CD8-positive, alpha-beta memory T cell (primary cell): ENCODE measurements around the gene VRK3. TPM values are rescaled to one million over a fixed set of nuclear protein-coding genes. Genes with fewer than 3 reads are reported as not detected.

ENCODE experiments used
- CTCF ChIA-PET: fragments of 350-600 bp; sonication (Branson Sonifier 250); formaldehyde crosslinking; loops from one replicate; lab custom pipeline; 2021; ENCODE audit warnings: antibody characterized with exemption; lab: Charles Lee
- POLR2A ChIA-PET: fragments of 350-600 bp; sonication (Branson Sonifier 250); formaldehyde crosslinking; loops from one replicate; lab custom pipeline; 2021; ENCODE audit warnings: antibody characterized with exemption; lab: Charles Lee
- DNase-seq, 5 donors: peaks; one replicate each; pipeline versions ENCODE4 v3.0.0 to v3.0.0-alpha.2; 2020 to 2022; ENCODE audit warnings: mixed read lengths in 1 of 5
- H3K27ac ChIP-seq: one replicate; pipeline ENCODE4 v1.7.0; 2013; ENCODE audit warnings: low read depth, mild to moderate bottlenecking, low read length, moderate library complexity
- H3K27me3 ChIP-seq: 2 replicates; pipeline ENCODE4 v1.7.0; 2013; ENCODE audit warnings: low read length, mild to moderate bottlenecking; ENCODE audit not compliant: insufficient read depth, poor library complexity, severe bottlenecking
- H3K36me3 ChIP-seq: 2 replicates; pipeline ENCODE4 v1.7.0; 2013; ENCODE audit warnings: mild to moderate bottlenecking, low read length, moderate library complexity; ENCODE audit not compliant: insufficient read depth
- H3K4me1 ChIP-seq: 2 replicates; pipeline ENCODE4 v1.7.0; 2013; ENCODE audit warnings: mild to moderate bottlenecking, low read length, moderate library complexity; ENCODE audit not compliant: insufficient read depth
- H3K4me3 ChIP-seq: 2 replicates; pipeline ENCODE4 v1.7.0; 2013; ENCODE audit warnings: mild to moderate bottlenecking, low read length
- H3K9me3 ChIP-seq: 2 replicates; pipeline ENCODE4 v1.7.0; 2013; ENCODE audit warnings: mild to moderate bottlenecking, low read length
- H3K27ac Mint-ChIP-seq, 8 donors: one replicate each; pipeline ENCODE4 v1.8.0; 2020 to 2021; ENCODE audit warnings: mixed read lengths in 8 of 8, mild to moderate bottlenecking in 6 of 8, inconsistent platforms in 3 of 8, moderate library complexity in 3 of 8
- H3K27me3 Mint-ChIP-seq, 2 donors: one replicate each; pipeline ENCODE4 v1.8.0; 2020 to 2021; ENCODE audit warnings: mixed read lengths in 2 of 2, mild to moderate bottlenecking in 1 of 2, moderate library complexity in 1 of 2
- H3K36me3 Mint-ChIP-seq, 3 donors: one replicate each; pipeline ENCODE4 v1.8.0; 2020 to 2021; ENCODE audit warnings: mixed read lengths in 3 of 3, inconsistent platforms in 1 of 3, mild to moderate bottlenecking in 1 of 3
- H3K4me1 Mint-ChIP-seq, 3 donors: one replicate each; pipeline ENCODE4 v1.8.0; 2020 to 2021; ENCODE audit warnings: mixed read lengths in 3 of 3, inconsistent platforms in 1 of 3, mild to moderate bottlenecking in 1 of 3
- H3K4me3 Mint-ChIP-seq, 7 donors: one replicate each; pipeline ENCODE4 v1.8.0; 2020 to 2021; ENCODE audit warnings: mixed read lengths in 7 of 7, mild to moderate bottlenecking in 6 of 7, moderate library complexity in 4 of 7, inconsistent platforms in 2 of 7
- H3K9me3 Mint-ChIP-seq, 5 donors: one replicate each; pipeline ENCODE4 v1.8.0; 2020 to 2022; ENCODE audit warnings: mixed read lengths in 5 of 5, mild to moderate bottlenecking in 3 of 5, moderate library complexity in 2 of 5, inconsistent platforms in 1 of 5
- polyA plus RNA-seq: library from polyadenylated mRNA; unstranded; fragments of 300-500 nt; fragmentation: Illumina TruSeq; gene quantifications from one replicate; pipeline ENCODE4 v1.2.3, GENCODE V29; 2021
- total RNA-seq, 2 experiments: library from RNA; stranded (reverse); gene quantifications; one replicate each; pipeline ENCODE4 v1.2.3, GENCODE V29; 2021

VRK3 gene
- total and polyA plus RNA-seq, 3 experiments from 2014 or later: 62.4 to 92.7 (median 66.5) TPM

DNA sequence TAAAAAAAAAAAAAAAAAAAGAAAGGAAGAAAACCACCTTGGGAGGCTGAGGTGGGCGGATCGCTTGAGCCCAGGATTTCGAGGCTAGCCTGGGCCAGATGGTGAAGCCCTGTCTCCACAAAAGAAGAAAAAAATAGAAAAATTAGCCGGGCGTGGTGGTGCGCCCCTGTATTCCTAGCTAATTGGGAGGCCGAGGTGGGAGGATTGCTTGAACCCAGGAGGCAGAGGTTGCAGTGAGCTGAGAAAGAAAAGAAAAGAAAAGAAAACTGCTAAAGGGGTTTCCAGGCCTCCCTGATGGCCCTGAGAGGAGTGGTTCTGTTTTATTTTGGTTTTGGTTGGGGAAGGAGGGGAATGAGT, 1.4 kb upstream of the VRK3 start:
- no peaks in the 10 kb centered on the region for H3K9me3 Mint-ChIP-seq
- Histone ChIP-seq H3K27ac (peak overlapping the region; percentile 100), H3K4me3 (no peak overlapping the region), H3K9me3 (no peaks in the 10 kb centered on the region), H3K27me3 (no peaks in the 10 kb centered on the region), H3K4me1 (peaks cover 30% of the 10 kb centered on the region), H3K36me3 (peaks cover 4% of the 10 kb centered on the region)
- peak overlapping the region; percentile 77 to 100 (median 100) for H3K27ac Mint-ChIP-seq
- peaks cover 45 to 58% (median 54%) of the 10 kb centered on the region in 3 donors for H3K4me1 Mint-ChIP-seq
- peak overlapping the region; percentile 63 to 98 (median 93) for H3K4me3 Mint-ChIP-seq
- DNase-seq: no peak
- POLR2A ChIA-PET: interaction anchor here (1.3 to 3.7 kb wide), 2 partner anchors 24 to 97 kb away, joined by 7 to 14 read pairs; partner anchors contain the start of genes ATF5 and NUP62
- peaks cover 0 to 5% of the 10 kb centered on the region in 2 donors for H3K27me3 Mint-ChIP-seq
- CTCF ChIA-PET: interaction anchor here (1.1 kb wide), 1 partner anchor 23 kb away, joined by 3 read pairs; no protein-coding TSS in a partner anchor
- H3K36me3 Mint-ChIP-seq: peaks cover 0 to 40% (median 0%) of the 10 kb centered on the region in 3 donors

DNA sequence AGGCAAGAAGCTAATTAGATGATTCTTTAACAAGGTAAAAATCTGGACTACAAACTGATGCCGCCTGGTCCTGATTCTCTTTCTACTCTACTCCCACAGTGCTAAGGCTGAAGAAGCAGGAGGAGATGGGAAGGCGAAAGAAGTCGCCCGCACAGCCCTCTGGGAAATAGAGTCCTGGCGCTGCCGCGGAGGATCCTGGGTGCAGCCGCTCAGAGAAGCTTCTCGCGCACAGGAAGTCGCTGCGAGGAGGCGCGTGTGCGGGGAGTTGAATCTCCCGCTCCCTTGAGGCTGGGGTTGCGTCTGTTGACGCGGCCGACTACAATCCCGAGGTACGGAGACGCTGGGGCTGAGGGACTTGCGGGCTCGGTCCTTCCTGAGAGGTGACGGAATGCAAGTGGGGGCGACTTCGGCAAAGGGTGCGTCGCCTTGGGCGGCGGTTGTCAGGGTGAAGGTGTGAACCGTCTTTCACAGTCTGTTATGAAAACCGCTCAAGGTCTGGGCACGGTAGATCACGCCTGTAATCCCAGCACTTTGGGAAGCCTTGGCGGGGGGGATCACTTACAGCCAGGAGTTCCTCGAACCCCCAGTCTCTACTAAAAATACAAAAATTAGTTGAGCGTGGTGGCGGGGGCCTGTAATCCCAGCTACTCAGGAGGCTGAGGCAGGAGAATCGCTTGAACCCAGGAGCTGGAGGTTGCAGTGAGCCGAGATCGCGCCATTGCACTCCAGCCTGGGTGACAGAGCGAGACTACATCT, 800 bp upstream of the VRK3 start, which contains the start of gene ZNF473:
Gene ZNF473 (plus strand): TSS at position 212 of the 756 bp plus-strand sequence. CDS start 5,078 bp downstream, outside the sequence.
- peaks cover 45 to 60% (median 55%) of the 10 kb centered on the region in 3 donors for H3K4me1 Mint-ChIP-seq
- ChIA-PET POLR2A (interaction anchor here (1.3 to 3.7 kb wide), 2 partner anchors 24 to 96 kb away, joined by 7 to 14 read pairs; partner anchors contain the start of genes ATF5 and NUP62), CTCF (interaction anchor here (0.9 to 1.1 kb wide), 2 partner anchors 24 to 89 kb away, joined by 3 read pairs; no protein-coding TSS in a partner anchor)

DNA sequence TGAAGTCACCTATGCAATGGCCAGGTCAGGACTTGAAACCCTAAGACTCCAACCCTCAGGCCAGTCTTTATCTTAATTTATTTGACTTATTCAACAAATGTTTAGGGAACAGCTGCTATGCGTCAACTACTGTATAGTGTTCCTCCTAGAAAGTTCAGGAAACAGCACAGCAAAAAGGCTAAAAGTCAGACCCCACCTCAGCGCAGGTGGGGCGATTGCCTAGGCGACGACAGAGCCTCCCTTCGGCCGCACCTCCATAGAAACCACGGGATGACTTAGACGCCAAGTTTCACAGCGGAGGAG, 502 bp downstream of the VRK3 start:
- Mint-ChIP-seq H3K9me3 (no peaks in the 10 kb centered on the region), H3K4me1 (peaks cover 49 to 64% (median 59%) of the 10 kb centered on the region in 3 donors), H3K36me3 (peaks cover 0 to 38% (median 0%) of the 10 kb centered on the region in 3 donors), H3K4me3 (peak overlapping the region; percentile 91 to 98 (median 95)), H3K27me3 (peaks cover 0 to 5% of the 10 kb centered on the region in 2 donors), H3K27ac (peak overlapping the region; percentile 99 to 100 (median 100))
- H3K4me1 ChIP-seq: peaks cover 30% of the 10 kb centered on the region
- no peak for DNase-seq
- ChIA-PET POLR2A (interaction anchor here (0.8 to 3.7 kb wide), 2 partner anchors 26 to 95 kb away, joined by 4 to 14 read pairs; partner anchors contain the start of genes ATF5 and NUP62), CTCF (no interaction called here)
- H3K27me3 ChIP-seq: no peaks in the 10 kb centered on the region
- peak overlapping the region; percentile 82 for H3K4me3 ChIP-seq
- no peaks in the 10 kb centered on the region for H3K9me3 ChIP-seq
- H3K36me3 ChIP-seq: peaks cover 15% of the 10 kb centered on the region
- peak overlapping the region; percentile 100 for H3K27ac ChIP-seq

More for the DNA sequence above, 800 bp upstream of the VRK3 start, which contains the start of gene ZNF473:
- Mint-ChIP-seq H3K9me3 (no peaks in the 10 kb centered on the region), H3K4me3 (peak within 1 kb of the TSS; percentile 91 to 98 (median 95)), H3K36me3 (peaks cover 0 to 36% (median 0%) of the 10 kb centered on the region in 3 donors), H3K27me3 (peaks cover 0 to 5% of the 10 kb centered on the region in 2 donors), H3K27ac (peak within 1 kb of the TSS; percentile 99 to 100 (median 100))
- Histone ChIP-seq H3K4me3 (peak within 1 kb of the TSS; percentile 96), H3K27ac (peak within 1 kb of the TSS; percentile 100), H3K4me1 (peaks cover 30% of the 10 kb centered on the region), H3K36me3 (peaks cover 6% of the 10 kb centered on the region), H3K9me3 (no peaks in the 10 kb centered on the region), H3K27me3 (no peaks in the 10 kb centered on the region)
- DNase-seq: peak; percentile 88 to 96 (median 95)

DNA sequence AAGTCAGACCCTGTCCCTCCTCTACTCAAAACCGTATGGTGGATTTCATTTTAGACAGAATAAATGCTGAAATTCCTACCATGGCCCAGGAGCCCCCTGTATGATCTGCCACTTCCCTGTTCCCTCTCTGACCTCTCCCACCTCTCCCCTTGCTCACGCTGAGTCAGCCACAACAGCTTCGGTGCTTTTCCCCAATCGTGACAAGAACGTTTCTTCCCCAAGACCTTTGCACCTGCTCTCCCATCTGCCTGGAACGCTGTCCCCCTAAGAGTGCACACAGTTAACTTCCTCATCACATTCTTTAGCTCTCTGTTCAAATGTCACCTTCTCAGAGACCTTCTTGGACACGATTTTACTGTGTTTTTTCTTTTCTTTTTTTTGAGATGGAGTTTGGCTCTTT, 2.3 kb downstream of the VRK3 start:
- no peaks in the 10 kb centered on the region for H3K27me3 ChIP-seq
- H3K27ac ChIP-seq: no peak overlapping the region
- H3K9me3 ChIP-seq: no peaks in the 10 kb centered on the region
- POLR2A ChIA-PET: no interaction called here
- H3K4me3 ChIP-seq: no peak overlapping the region
- H3K27ac Mint-ChIP-seq: peak overlapping the region in 3 of 8 donors; percentile 36 to 76 (median 40)
- peak overlapping the region in 1 of 7 donors; percentile 32 for H3K4me3 Mint-ChIP-seq
- H3K27me3 Mint-ChIP-seq: peaks cover 0 to 5% of the 10 kb centered on the region in 2 donors
- peaks cover 30% of the 10 kb centered on the region for H3K4me1 ChIP-seq
- CTCF ChIA-PET: no interaction called here
- no peaks in the 10 kb centered on the region for H3K9me3 Mint-ChIP-seq
- peaks cover 0 to 45% (median 0%) of the 10 kb centered on the region in 3 donors for H3K36me3 Mint-ChIP-seq
- H3K36me3 ChIP-seq: peaks cover 21% of the 10 kb centered on the region
- H3K4me1 Mint-ChIP-seq: peaks cover 48 to 60% (median 55%) of the 10 kb centered on the region in 3 donors
- DNase-seq: no peak

DNA sequence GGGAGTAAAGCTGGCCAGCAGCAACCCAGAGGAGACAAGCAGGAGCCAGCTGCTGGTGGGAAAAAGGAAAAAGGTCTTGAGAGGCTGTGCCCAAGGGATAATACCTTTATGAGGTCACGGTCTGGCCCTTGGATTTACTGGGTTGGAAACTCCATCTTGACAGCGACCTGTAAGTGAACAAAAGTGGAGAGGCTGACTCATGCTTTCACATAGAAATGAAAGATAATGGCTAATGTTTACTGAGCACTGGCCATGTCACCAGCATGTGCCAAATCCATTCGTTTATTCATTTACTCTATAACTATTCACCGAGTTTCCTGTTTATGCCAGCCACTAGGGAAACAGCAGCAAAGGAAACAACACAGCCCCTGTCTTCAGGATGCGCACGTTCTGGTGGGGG, 4.7 kb downstream of the VRK3 start:
- peaks cover 35% of the 10 kb centered on the region for H3K36me3 ChIP-seq
- H3K27ac Mint-ChIP-seq: peak overlapping the region in 3 of 8 donors; percentile 20 to 73 (median 33)
- H3K9me3 Mint-ChIP-seq: no peaks in the 10 kb centered on the region
- ChIA-PET POLR2A (no interaction called here), CTCF (no interaction called here)
- H3K4me1 ChIP-seq: peaks cover 19% of the 10 kb centered on the region
- no peak overlapping the region for H3K4me3 Mint-ChIP-seq
- H3K27ac ChIP-seq: no peak overlapping the region
- H3K4me1 Mint-ChIP-seq: peaks cover 30 to 40% (median 36%) of the 10 kb centered on the region in 3 donors
- H3K36me3 Mint-ChIP-seq: peaks cover 11 to 56% (median 12%) of the 10 kb centered on the region in 3 donors
- H3K27me3 Mint-ChIP-seq: peaks cover 0 to 4% of the 10 kb centered on the region in 2 donors
- no peak for DNase-seq
- no peaks in the 10 kb centered on the region for H3K9me3 ChIP-seq
- H3K27me3 ChIP-seq: no peaks in the 10 kb centered on the region
- H3K4me3 ChIP-seq: no peak overlapping the region

DNA sequence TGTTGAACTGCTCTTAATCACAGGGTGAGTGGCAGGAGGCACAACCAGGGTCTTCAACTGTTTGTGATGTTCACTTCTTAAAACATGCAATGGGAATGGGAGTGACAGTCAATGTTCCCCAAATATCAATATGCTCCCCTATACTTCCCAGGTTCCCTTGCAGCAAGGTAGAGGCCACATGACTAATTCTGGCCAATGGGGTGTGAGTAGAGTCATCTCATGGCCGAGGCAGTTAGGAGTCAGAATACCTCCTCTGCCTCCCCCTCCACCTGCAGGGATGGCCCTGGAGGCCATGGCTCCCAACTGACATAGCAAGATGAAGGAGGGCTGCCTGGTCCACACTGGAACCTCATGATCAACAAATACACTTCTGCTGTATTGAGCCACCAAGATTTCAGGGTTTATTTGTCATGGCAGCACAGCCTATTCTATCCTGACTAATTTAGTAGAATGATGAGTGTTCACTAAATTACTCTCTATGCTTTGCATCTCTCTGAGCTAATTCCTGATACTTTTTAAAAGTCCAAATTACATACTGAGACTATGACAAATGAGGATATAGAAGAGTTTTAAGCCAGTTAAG, 8.9 kb downstream of the VRK3 start:
- Mint-ChIP-seq H3K4me3 (no peak overlapping the region), H3K9me3 (no peaks in the 10 kb centered on the region), H3K27me3 (peaks cover 0 to 1% of the 10 kb centered on the region in 2 donors), H3K36me3 (peaks cover 23 to 77% (median 26%) of the 10 kb centered on the region in 3 donors), H3K27ac (no peak overlapping the region), H3K4me1 (peaks cover 8 to 17% (median 9%) of the 10 kb centered on the region in 3 donors)
- H3K4me3 ChIP-seq: no peak overlapping the region
- no peaks in the 10 kb centered on the region for H3K4me1 ChIP-seq
- ChIA-PET CTCF (no interaction called here), POLR2A (no interaction called here)
- H3K27ac ChIP-seq: no peak overlapping the region
- no peaks in the 10 kb centered on the region for H3K27me3 ChIP-seq
- no peak for DNase-seq
- no peaks in the 10 kb centered on the region for H3K9me3 ChIP-seq
- peaks cover 50% of the 10 kb centered on the region for H3K36me3 ChIP-seq

DNA sequence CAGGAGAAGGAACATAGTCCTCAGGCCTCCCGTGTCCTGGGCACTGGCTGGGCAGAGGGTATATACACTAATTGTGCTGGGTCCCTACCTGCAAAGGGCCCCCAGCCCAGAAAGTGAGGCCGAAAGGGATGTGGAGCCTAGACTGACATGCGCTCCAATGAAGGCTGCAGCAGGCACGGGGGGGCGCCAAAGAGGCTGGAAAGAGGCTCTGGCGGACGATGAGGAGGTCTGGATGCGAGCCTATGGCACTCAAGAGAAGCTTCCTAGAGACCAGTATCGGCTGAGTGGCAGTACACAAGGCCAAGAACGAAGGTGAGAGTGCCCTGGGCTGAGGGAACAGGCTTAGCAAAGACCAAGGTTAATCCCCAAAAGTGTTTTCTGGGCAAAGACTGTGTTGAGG, 16.6 kb downstream of the VRK3 start:
- DNase-seq: no peak
- CTCF ChIA-PET: no interaction called here
- peaks cover 42% of the 10 kb centered on the region for H3K36me3 ChIP-seq

More for the DNA sequence above, 16.6 kb downstream of the VRK3 start:
- no peak overlapping the region for H3K27ac ChIP-seq
- peaks cover 14 to 25% (median 23%) of the 10 kb centered on the region in 3 donors for H3K4me1 Mint-ChIP-seq
- H3K27ac Mint-ChIP-seq: peak overlapping the region in 1 of 8 donors; percentile 54
- no peaks in the 10 kb centered on the region for H3K9me3 Mint-ChIP-seq
- peaks cover 5 to 82% (median 24%) of the 10 kb centered on the region in 3 donors for H3K36me3 Mint-ChIP-seq
- H3K27me3 Mint-ChIP-seq: no peaks in the 10 kb centered on the region
- no peaks in the 10 kb centered on the region for H3K9me3 ChIP-seq
- peaks cover 7% of the 10 kb centered on the region for H3K4me1 ChIP-seq
- H3K4me3 ChIP-seq: no peak overlapping the region
- no peak overlapping the region for H3K4me3 Mint-ChIP-seq
- POLR2A ChIA-PET: no interaction called here
- no peaks in the 10 kb centered on the region for H3K27me3 ChIP-seq
